Cardiac septum (tissue), 1 donor: ENCODE results near the gene SAMD3. TPM values are rescaled to one million over a fixed set of nuclear protein-coding genes. Genes with fewer than 3 reads are reported as not detected.
"Not testable (repeated sequence)": the region's sequence is repeated elsewhere in the genome, so short reads cannot be mapped to it uniquely, and the experiment has no call there.

Experiments used
- DNase-seq: peaks from one replicate; pipeline ENCODE4 v3.0.0-alpha.2; 2020; ENCODE audit warnings: low spot score
- intact Hi-C: fragments of 100-400 bp; cut with DNase I; formaldehyde crosslinking; loops from one replicate; pipeline ENCODE4 v1.14.0; 2022
- total RNA-seq: library from RNA; stranded (reverse); fragmentation: NEBNext Ultra II Directional; extraction: Animal tissue kit (Norgen Biotek cat#: 25700); gene quantifications from one replicate; pipeline ENCODE4 v1.2.1, GENCODE V29; 2021
- donor health status: DM: no; HTN: no; CAD: no.

The SAMD3 gene
- total RNA-seq, 1 donor from 2014 or later: 0.22 TPM

- intact Hi-C loops: no loop called here
- DNase-seq: no peak
Observed at GRCh38 chr6:130183271-130184222, 39.2 kb downstream of the SAMD3 start.

DNA sequence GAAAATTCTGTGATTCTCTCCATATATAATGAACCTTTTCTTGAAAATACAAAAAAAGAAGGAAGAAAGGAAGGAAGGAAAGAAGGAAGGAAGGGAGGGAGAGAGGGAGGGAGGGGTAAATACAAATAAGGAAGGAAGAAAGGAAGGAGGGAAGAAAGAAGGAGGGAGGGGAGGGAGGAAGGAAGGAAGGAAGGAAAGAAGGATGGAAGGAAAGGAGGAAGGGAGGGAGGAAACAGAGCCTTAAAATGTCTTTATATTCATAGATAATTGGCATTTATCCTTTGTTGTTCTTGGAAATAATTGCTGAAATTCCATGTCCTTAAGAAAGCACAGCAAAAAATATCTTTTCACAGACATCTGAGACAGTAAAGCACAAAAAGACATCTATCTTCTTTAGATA is 40.3 kb downstream of the SAMD3 start:
- intact Hi-C loops: no loop called here
- DNase-seq: no peak

GRCh38 chr6:130178692-130179091 is 44.1 kb downstream of the SAMD3 start:
- DNase-seq: no peak
- intact Hi-C loops: no loop called here

GRCh38 chr6:130176378-130176777 is 46.4 kb downstream of the SAMD3 start:
- intact Hi-C loops: no loop called here
- DNase-seq: no peak

GRCh38 chr6:130173377-130174004 is 49.3 kb downstream of the SAMD3 start:
- DNase-seq, intact Hi-C loops: not testable (repeated sequence)

GRCh38 chr6:130170160-130170559 is 52.6 kb downstream of the SAMD3 start:
- intact Hi-C loops, DNase-seq: not testable (repeated sequence)

DNA sequence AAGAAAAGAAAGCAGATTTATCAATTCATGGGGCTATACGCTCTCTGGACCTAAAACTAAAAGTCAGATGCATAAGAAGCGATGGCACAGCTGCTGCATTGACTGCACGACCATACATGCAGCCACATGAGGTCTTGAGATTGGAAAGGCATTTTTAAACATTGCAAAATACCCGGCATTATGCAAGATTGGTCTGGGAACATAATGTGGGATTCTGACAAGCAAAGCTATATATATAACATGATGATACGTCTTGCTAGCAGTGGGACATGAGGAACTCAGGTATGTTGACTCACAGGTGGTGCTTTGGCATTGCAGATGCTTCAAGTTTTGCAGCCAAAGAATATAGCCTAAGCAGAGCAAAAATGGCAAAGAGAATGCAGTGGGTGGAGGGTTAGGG is 55.1 kb downstream of the SAMD3 start:
- no peak for DNase-seq
- intact Hi-C loops: no loop called here

- intact Hi-C loops: no loop called here
- DNase-seq: no peak
Observed at GRCh38 chr6:130164251-130164650, 58.5 kb downstream of the SAMD3 start.

DNA sequence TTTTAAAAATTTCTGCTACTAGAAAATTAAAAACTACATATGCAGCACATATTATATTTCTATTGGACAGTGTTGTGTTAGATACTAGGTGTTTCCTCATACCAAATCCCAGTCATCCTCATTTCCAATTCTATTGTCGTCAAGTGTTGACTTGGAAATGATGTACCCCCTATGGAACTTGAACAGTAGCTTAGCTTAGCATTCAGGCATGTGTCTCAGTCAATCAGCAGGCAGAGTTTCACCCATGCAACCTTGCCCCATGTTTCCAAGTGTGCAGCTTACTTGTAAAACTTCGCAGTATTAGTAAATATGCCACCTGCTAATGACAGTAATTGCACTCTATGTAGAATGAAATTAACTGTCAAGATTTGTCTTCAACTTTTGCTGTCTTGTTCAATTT is 59.5 kb downstream of the SAMD3 start:
- DNase-seq: no peak
- intact Hi-C loops: no loop called here

GRCh38 chr6:130162421-130162820 is 60.3 kb downstream of the SAMD3 start:
- intact Hi-C loops: no loop called here
- no peak for DNase-seq

DNA sequence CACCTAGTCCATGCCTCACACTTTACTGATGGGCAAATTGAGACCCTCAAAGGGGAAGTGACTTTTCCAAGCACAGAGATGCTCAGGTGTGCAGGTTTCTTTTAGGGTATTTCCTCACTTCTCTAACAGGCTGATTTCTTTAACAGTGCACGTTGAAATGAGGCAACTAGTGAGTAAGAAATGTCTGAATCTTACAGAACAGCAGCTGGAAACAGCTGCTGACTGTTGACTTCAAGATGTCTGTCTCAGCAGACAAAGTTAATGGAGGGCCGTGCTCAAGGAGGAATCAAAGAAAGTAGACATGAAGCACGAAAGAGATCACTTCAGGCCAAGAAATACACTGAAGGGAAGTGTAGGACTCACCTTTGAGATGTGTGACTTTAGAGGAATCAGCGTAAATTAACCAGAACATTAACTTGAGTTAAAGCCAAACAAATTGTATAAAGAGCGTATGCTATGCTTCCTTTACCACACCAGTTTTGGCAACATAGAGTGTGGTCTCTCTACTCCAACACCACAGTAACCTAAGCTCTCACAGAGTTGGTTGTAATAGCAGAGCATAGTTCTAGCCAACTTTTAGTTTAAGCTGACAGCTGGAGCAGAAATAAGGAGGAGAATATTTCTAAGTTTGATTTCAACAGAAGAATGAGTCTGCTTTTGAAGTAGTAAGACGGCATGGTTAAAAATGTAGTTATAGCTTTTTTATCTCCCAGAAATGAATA is 60.9 kb downstream of the SAMD3 start:
- DNase-seq: no peak
- intact Hi-C loops: no loop called here

GRCh38 chr6:130159956-130160355 is 62.8 kb downstream of the SAMD3 start:
- intact Hi-C loops: no loop called here
- no peak for DNase-seq

- no peak for DNase-seq
- intact Hi-C loops: no loop called here
Observed at GRCh38 chr6:130158548-130158947, 64.2 kb downstream of the SAMD3 start.

GRCh38 chr6:130158056-130158455 is 64.7 kb downstream of the SAMD3 start:
- intact Hi-C loops: no loop called here
- no peak for DNase-seq

DNA sequence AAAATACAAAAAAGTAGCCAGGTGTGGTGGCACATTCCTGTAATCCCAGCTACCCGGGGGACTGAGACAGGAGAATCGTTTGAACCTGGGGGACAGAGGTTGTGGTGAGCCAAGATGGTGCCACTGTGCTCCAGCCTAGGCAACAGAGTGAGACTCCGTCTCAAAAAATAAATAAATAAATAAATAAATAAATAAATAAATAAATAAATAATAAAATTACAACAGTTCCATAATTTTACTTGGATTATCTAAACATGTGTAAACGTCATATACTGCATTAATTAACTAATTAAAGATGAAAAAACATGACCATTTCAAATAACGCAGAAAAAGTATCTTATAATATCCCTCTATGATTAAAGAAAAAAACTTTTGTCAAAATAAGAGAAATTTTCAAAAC is 65.8 kb downstream of the SAMD3 start:
- intact Hi-C loops: no loop called here
- no peak for DNase-seq

DNA sequence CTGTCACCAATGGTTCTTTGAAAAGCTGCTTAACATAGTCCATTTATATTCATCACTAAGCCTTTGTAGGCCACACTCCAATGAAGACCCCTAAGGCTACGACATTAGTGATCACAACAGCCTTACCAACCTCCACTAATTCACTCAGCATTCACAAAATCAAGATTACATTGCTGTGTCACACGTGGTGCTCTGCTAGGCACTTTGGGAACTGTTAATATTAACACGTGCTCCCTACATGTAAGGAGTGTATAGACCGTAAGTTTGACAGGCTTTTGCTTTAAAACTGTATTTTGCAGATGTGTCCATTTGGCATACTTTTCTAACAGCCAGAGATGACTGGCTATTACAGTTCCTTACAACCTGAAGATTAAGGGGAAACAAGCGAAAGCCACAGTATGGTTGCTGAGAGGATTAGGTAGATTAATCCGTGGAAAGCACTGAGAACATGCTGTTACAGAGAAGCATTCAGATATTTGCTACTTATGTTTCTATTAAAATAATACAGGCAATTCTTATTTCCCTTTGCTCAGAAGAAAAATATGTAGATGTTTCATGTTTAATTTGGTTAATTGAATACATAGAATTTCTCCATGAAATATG is 69.7 kb downstream of the SAMD3 start:
- no peak for DNase-seq
- intact Hi-C loops: no loop called here

DNA sequence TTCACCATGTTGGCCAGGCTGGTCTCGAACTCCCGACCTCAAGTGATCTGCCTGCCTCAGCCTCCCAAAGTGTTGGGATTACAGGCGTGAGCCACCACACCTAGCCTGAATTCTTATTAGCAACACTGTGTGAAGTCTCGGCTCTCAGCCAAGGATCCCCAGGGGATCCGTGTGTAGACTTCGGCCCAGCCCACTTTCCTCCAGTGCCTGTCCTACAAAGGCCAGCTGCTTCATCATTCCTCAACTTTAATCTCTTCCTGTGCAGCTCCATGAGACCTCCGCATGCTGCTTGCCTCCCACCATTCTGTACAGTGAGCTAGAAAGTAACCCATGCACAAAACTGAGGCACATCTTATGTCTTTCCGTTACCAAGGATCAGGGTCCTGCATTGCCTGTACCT is 71.8 kb downstream of the SAMD3 start:
- intact Hi-C loops: no loop called here
- DNase-seq: no peak

DNA sequence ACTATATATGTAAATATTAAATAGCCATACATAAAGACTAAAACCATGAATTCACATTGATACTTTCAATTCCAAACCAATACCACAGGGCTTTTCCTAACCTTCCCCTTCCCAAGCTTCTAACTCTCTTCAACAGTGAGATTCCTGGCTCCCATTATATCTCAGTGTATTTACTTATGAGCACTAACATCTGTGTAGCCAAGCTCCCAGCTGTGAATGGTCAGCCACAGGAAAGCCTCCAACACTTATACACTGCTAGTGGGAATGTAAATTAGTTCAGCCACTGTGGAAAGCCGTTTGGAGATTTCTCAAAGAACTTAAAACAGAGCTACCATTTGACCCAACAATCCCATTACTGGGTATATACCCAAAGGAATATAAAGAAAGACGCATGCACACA is 73.7 kb downstream of the SAMD3 start:
- DNase-seq, intact Hi-C loops: not testable (repeated sequence)

DNA sequence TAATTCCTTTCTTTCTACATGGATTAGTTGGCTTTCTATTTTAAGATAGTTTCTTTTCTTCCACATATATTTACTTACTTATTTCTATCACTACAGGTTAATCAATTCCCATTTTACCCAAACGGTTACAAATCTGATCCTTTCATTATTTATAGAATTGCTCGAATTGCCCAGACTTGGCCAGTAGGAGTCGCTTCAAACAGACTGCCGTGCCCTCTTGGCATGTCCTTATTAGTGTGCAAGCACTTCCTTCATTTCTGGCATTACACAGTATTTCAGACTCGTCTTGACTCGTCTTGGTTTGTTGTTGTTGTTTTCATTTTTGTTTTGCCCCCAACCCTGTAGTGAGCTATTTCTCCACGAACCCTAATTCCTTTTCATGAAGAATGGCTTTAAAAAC is 74.6 kb downstream of the SAMD3 start:
- DNase-seq: no peak
- intact Hi-C loops: no loop called here

DNA sequence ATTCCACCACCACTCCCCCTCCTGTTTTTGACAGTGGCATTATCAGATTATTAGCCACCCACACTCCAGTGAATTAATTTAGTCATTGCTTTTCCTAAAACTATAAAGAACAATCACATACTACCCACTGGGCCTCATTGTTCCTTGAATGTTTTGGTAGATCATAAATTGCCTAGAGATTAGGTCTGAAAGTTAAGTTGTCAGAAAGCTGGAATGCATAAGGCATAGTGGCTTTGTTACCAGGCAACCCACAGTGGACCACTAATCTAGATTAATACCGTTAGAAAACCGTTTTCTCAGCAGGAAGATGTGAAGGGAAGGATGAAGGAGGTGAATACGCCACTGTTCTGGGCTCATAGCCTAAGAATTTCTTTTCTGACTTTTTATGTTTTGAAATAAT is 75.6 kb downstream of the SAMD3 start:
- no peak for DNase-seq
- intact Hi-C loops: no loop called here
